Measurements from ENCODE around the gene CDC45.

GRCh38 chr22:19443544-19444211, 36.0 kb upstream of the CDC45 start:
- TF ChIP-seq CTCF (IDR thresholded peaks at IDR 0.05 in 4 of 5, conservative IDR thresholded peaks at IDR 0.05 in 1 of 5) (no peak), POLR2A (IDR thresholded peaks at IDR 0.05) (no peak)
